ENCODE results near the gene SFXN4. TPM values are rescaled to one million over a fixed set of nuclear protein-coding genes. Genes with fewer than 3 reads are reported as not detected.
A peak's percentile ranks its signal among the peaks of the same experiment; 100 is the strongest.
"Not testable (repeated sequence)": the region's sequence is repeated elsewhere in the genome, so short reads cannot be mapped to it uniquely, and the experiment has no call there.

Gene SFXN4
- total RNA-seq, 1 donor from 2014 or later = 16.7 TPM

- no peaks in the 10 kb centered on the region for H3K79me2 ChIP-seq (ENCODE audit: insufficient read depth, low read length)
- Mint-ChIP-seq H3K4me1 (ENCODE audit: low read depth, unreplicated experiment) (peaks cover 8% of the 10 kb centered on the region), H3K27me3 (ENCODE audit: low read depth, unreplicated experiment) (no peaks in the 10 kb centered on the region), H3K27ac (ENCODE audit: unreplicated experiment) (no peak overlapping the region), H3K4me3 (ENCODE audit: unreplicated experiment) (no peak overlapping the region), H3K9me3 (ENCODE audit: unreplicated experiment) (no peaks in the 10 kb centered on the region), H3K36me3 (ENCODE audit: low read depth, unreplicated experiment) (peaks cover 11% of the 10 kb centered on the region)
- FAIRE-seq (no peak), DNase-seq (ENCODE audit: low read depth) (peak; percentile 22)
- no peak overlapping the region for H2AFZ ChIP-seq (ENCODE audit: low read depth, low read length)
- H3K9ac ChIP-seq (ENCODE audit: low read length) = no peak overlapping the region
- H3K4me3 ChIP-seq (ENCODE audit: insufficient read depth, low read depth, low read length) = no peak overlapping the region
- peaks cover 2% of the 10 kb centered on the region for H3K36me3 ChIP-seq (ENCODE audit: insufficient read depth, low read length)
- H3K27ac ChIP-seq (ENCODE audit: low read depth, low read length) = no peak overlapping the region
- H3K9me3 ChIP-seq (ENCODE audit: insufficient read depth, low read depth, low read length) = no peaks in the 10 kb centered on the region
- H4K20me1 ChIP-seq (ENCODE audit: insufficient read depth, low read length) = no peaks in the 10 kb centered on the region
- H3K4me2 ChIP-seq (ENCODE audit: low read length) = no peak overlapping the region
- no peaks in the 10 kb centered on the region for H3K27me3 ChIP-seq (ENCODE audit: insufficient read depth, low read length)
- TF ChIP-seq CTCF (IDR thresholded peaks at IDR 0.05; ENCODE audit: insufficient read depth, low read depth, low read length) (no peak), EZH2 (IDR thresholded peaks at IDR 0.05; ENCODE audit: insufficient read depth, low read length) (no peak)
- H3K4me1 ChIP-seq (ENCODE audit: insufficient read depth, low read length) = no peaks in the 10 kb centered on the region
Observed at GRCh38 chr10:119138346-119139306, 26.9 kb downstream of the SFXN4 start.

GRCh38 chr10:119137878-119138277, 27.6 kb downstream of the SFXN4 start:
- H2AFZ ChIP-seq (ENCODE audit: low read depth, low read length); H3K9me3 Mint-ChIP-seq (ENCODE audit: unreplicated experiment); H3K27me3 ChIP-seq (ENCODE audit: insufficient read depth, low read length); H3K4me1 ChIP-seq (ENCODE audit: insufficient read depth, low read length); H3K4me2 ChIP-seq (ENCODE audit: low read length); FAIRE-seq; H3K27ac Mint-ChIP-seq (ENCODE audit: unreplicated experiment); H3K4me3 Mint-ChIP-seq (ENCODE audit: unreplicated experiment); H4K20me1 ChIP-seq (ENCODE audit: insufficient read depth, low read length); H3K9me3 ChIP-seq (ENCODE audit: insufficient read depth, low read depth, low read length); H3K4me1 Mint-ChIP-seq (ENCODE audit: low read depth, unreplicated experiment); H3K27me3 Mint-ChIP-seq (ENCODE audit: low read depth, unreplicated experiment); H3K79me2 ChIP-seq (ENCODE audit: insufficient read depth, low read length); H3K4me3 ChIP-seq (ENCODE audit: insufficient read depth, low read depth, low read length); H3K9ac ChIP-seq (ENCODE audit: low read length); H3K27ac ChIP-seq (ENCODE audit: low read depth, low read length); DNase-seq (ENCODE audit: low read depth); H3K36me3 ChIP-seq (ENCODE audit: insufficient read depth, low read length): not testable (repeated sequence)
- H3K36me3 Mint-ChIP-seq (ENCODE audit: low read depth, unreplicated experiment) = peaks cover 11% of the 10 kb centered on the region

- TF ChIP-seq EZH2 (IDR thresholded peaks at IDR 0.05; ENCODE audit: insufficient read depth, low read length) = no peak
- TF ChIP-seq CTCF (IDR thresholded peaks at IDR 0.05; ENCODE audit: insufficient read depth, low read depth, low read length) = no peak
- no peak overlapping the region for H3K27ac Mint-ChIP-seq (ENCODE audit: unreplicated experiment)
- no peak overlapping the region for H3K27ac ChIP-seq (ENCODE audit: low read depth, low read length)
- H3K9me3 ChIP-seq (ENCODE audit: insufficient read depth, low read depth, low read length) = no peaks in the 10 kb centered on the region
- H4K20me1 ChIP-seq (ENCODE audit: insufficient read depth, low read length) = no peaks in the 10 kb centered on the region
- H3K4me3 Mint-ChIP-seq (ENCODE audit: unreplicated experiment) = no peak overlapping the region
- FAIRE-seq (no peak), DNase-seq (ENCODE audit: low read depth) (no peak)
- no peaks in the 10 kb centered on the region for H3K27me3 ChIP-seq (ENCODE audit: insufficient read depth, low read length)
- H3K4me1 Mint-ChIP-seq (ENCODE audit: low read depth, unreplicated experiment) = peaks cover 13% of the 10 kb centered on the region
- H3K9ac ChIP-seq (ENCODE audit: low read length) = no peak overlapping the region
- H3K9me3 Mint-ChIP-seq (ENCODE audit: unreplicated experiment) = no peaks in the 10 kb centered on the region
- H3K4me1 ChIP-seq (ENCODE audit: insufficient read depth, low read length) = no peaks in the 10 kb centered on the region
- peaks cover 17% of the 10 kb centered on the region for H3K36me3 Mint-ChIP-seq (ENCODE audit: low read depth, unreplicated experiment)
- no peaks in the 10 kb centered on the region for H3K27me3 Mint-ChIP-seq (ENCODE audit: low read depth, unreplicated experiment)
- peaks cover 3% of the 10 kb centered on the region for H3K36me3 ChIP-seq (ENCODE audit: insufficient read depth, low read length)
- H2AFZ ChIP-seq (ENCODE audit: low read depth, low read length) = no peak overlapping the region
- H3K4me3 ChIP-seq (ENCODE audit: insufficient read depth, low read depth, low read length) = no peak overlapping the region
- no peaks in the 10 kb centered on the region for H3K79me2 ChIP-seq (ENCODE audit: insufficient read depth, low read length)
- no peak overlapping the region for H3K4me2 ChIP-seq (ENCODE audit: low read length)
Observed at GRCh38 chr10:119136084-119136483, 29.4 kb downstream of the SFXN4 start.
